HepG2 (cell line): ENCODE results near the gene SKI. TPM values are rescaled to one million over a fixed set of nuclear protein-coding genes. Genes with fewer than 3 reads are reported as not detected.

Experiments used
- CBX2 ChIP-seq, 2 experiments: fragments of 200-600 bp in 1 of 2; sonication (generic); formaldehyde crosslinking in 1 of 2; IDR thresholded peaks; 2 replicates each; pipeline versions ENCODE4 v1.7.0 to v1.8.1; 2018 to 2022; ENCODE audit warnings: low read depth in 2 of 2, low read length in 1 of 2, mild to moderate bottlenecking in 1 of 2, missing genetic modification reagents in 1 of 2
- EZH2 ChIP-seq: conservative IDR thresholded peaks from 2 replicates; pipeline ENCODE4 v1.6.1; 2012; ENCODE audit warnings: mild to moderate bottlenecking, low read depth, low read length, moderate library complexity
- HNF1B ChIP-seq: sonication (generic); formaldehyde crosslinking; IDR thresholded peaks from 2 replicates; pipeline ENCODE4 v1.5.1; 2020; ENCODE audit warnings: mild to moderate bottlenecking, moderate library complexity, missing genetic modification reagents
- HOXD1 ChIP-seq: sonication (generic); formaldehyde crosslinking; IDR thresholded peaks from 2 replicates; pipeline ENCODE4 v1.5.0; 2020; ENCODE audit warnings: missing genetic modification reagents
- NCOA1 ChIP-seq: sonication (generic); formaldehyde crosslinking; IDR thresholded peaks from 2 replicates; pipeline ENCODE4 v1.9.0; 2021; ENCODE audit warnings: missing genetic modification reagents
- PBX3 ChIP-seq: sonication (generic); formaldehyde crosslinking; IDR thresholded peaks from 2 replicates; pipeline ENCODE4 v1.8.1; 2023; ENCODE audit warnings: missing genetic modification reagents, inconsistent platforms, borderline replicate concordance
- YY1 ChIP-seq: IDR thresholded peaks from 2 replicates; pipeline ENCODE4 v1.6.1; 2011; ENCODE audit warnings: low read length, low read depth, moderate library complexity, mild to moderate bottlenecking; ENCODE audit not compliant: insufficient read depth, insufficient replicate concordance
- ZBTB43 ChIP-seq: sonication (generic); formaldehyde crosslinking; conservative IDR thresholded peaks from 2 replicates; pipeline ENCODE4 v1.4.0; 2020; ENCODE audit warnings: missing genetic modification reagents
- ZHX2 ChIP-seq, 2 experiments: sonication (generic) in 1 of 2; formaldehyde crosslinking in 1 of 2; IDR thresholded peaks; 2 replicates each; pipeline versions ENCODE4 v1.6.1 to v1.9.0; 2014 to 2022; ENCODE audit warnings: antibody characterized with exemption in 1 of 2, borderline replicate concordance in 1 of 2, inconsistent platforms in 1 of 2, low read depth in 1 of 2, missing genetic modification reagents in 1 of 2
- ZNF280D ChIP-seq: sonication (generic); formaldehyde crosslinking; IDR thresholded peaks from 2 replicates; pipeline ENCODE4 v1.5.1; 2020; ENCODE audit warnings: mild to moderate bottlenecking, missing genetic modification reagents
- ZNF740 ChIP-seq: sonication (generic); formaldehyde crosslinking; IDR thresholded peaks from 2 replicates; pipeline ENCODE4 v1.4.0; 2020; ENCODE audit warnings: missing genetic modification reagents
- ZNF776 ChIP-seq: sonication (generic); formaldehyde crosslinking; IDR thresholded peaks from 2 replicates; pipeline ENCODE4 v1.4.0; 2020; ENCODE audit warnings: mild to moderate bottlenecking, missing genetic modification reagents
- polyA plus RNA-seq, 8 experiments: library from polyadenylated mRNA; depleted of rRNA in 3 of 8; stranded (reverse) in 7 of 8; unstranded in 1 of 8; fragments of >200 nt; fragmentation: Illumina TruSeq in 4 of 8; extraction: Trizol in 4 of 8; gene quantifications; 2 replicates each; pipeline versions ENCODE4 v1.2.1 to v1.2.3, GENCODE V29; 2011 to 2016; ENCODE audit warnings: low read depth in 4 of 8, missing spikeins in 1 of 8, mixed read lengths in 1 of 8; ENCODE audit not compliant: insufficient read depth in 1 of 8
- total RNA-seq, 5 experiments: library from RNA; depleted of rRNA; stranded (reverse); fragments of >200 nt; fragmentation: Illumina TruSeq; extraction: Trizol; gene quantifications; 2 replicates each; pipeline ENCODE4 v1.2.3, GENCODE V29; 2016; ENCODE audit warnings: low read depth in 1 of 5

The SKI gene
- total and polyA plus RNA-seq, 2 of the 13 experiments (the other 11 are each of a cell fraction or from before 2014, with no cell fraction given), result 4.7 to 6.9 TPM

- TF ChIP-seq CBX2 (IDR thresholded peaks at IDR 0.05; ENCODE audit: low read depth, low read length) (no peak), CBX2 (CRISPR knock-in tag; IDR thresholded peaks at IDR 0.05; ENCODE audit: low read depth) (no peak), HNF1B (CRISPR knock-in tag) (no peak), EZH2 (no peak), NCOA1 (no peak), PBX3 (CRISPR knock-in tag) (0 out of 2 replicates have a peak, but pooled peaks have one; percentile 47), ZNF280D (CRISPR knock-in tag) (no peak), ZHX2 (IDR thresholded peaks at IDR 0.05; ENCODE audit: low read depth) (no peak), ZHX2 (CRISPR knock-in tag; IDR thresholded peaks at IDR 0.05; ENCODE audit: borderline replicate concordance) (no peak), ZNF776 (CRISPR knock-in tag) (no peak), ZBTB43 (CRISPR knock-in tag) (peak; percentile 63; the same call in 1 of the 2 replicates), HOXD1 (no peak), YY1 (peak; percentile 57), ZNF740 (CRISPR knock-in tag) (no peak)
These were observed 568 bp upstream of the SKI start (continued) for GRCh38 chr1:2227346-2228156.
